Superior temporal gyrus (tissue), 1 donor: ENCODE results near the gene DLG2.

Experiments used
- DNase-seq: peaks from one replicate; pipeline ENCODE4 v3.0.0-alpha.2; 2016; ENCODE audit errors: extremely low spot score

Gene DLG2

GRCh38 chr11:84909740-84910139 lies 717.4 kb downstream of the DLG2 start:
- DNase-seq = no peak

GRCh38 chr11:84906995-84907394 lies 720.1 kb downstream of the DLG2 start:
- DNase-seq = no peak

DNA sequence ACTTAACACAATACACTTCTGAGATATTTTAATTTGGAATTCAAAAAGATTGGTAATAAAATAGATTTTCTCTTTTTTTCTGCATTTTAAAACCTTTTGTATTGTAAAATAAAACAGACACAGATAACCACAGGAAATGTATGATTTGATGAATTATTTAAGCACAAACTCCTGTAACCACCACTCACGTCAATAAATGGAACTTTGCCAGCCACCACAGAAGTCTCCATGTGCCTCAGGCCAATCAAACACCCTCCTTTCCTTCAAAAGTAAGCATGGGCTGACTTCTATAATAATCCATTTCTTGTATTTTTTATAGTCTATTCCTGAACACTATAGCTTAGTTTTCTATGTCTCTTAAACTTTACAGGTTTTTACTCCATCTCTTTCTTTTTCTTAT lies 721.7 kb downstream of the DLG2 start:
- no peak for DNase-seq

- no peak for DNase-seq
Observed at GRCh38 chr11:84902445-84902844, 724.7 kb downstream of the DLG2 start.

DNA sequence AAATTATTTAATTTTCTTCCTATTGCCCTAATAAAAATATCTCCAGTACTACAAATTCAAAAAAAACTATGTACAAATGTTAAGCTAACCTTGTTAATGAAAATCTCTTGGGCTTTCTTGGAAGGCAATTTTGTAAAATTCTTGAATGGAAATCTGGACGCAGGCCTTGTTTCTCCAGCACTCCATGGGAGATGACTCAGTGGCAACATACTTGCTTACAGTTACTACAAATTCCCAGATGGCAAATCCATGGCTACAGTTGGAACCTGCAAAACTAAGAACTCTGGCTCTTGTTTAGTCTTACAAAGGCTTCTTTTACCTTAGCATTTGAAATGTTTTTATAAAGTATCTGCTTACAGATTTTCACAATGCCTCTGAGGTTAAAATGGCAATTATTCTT lies 725.2 kb downstream of the DLG2 start:
- peak; percentile 58 for DNase-seq

DNA sequence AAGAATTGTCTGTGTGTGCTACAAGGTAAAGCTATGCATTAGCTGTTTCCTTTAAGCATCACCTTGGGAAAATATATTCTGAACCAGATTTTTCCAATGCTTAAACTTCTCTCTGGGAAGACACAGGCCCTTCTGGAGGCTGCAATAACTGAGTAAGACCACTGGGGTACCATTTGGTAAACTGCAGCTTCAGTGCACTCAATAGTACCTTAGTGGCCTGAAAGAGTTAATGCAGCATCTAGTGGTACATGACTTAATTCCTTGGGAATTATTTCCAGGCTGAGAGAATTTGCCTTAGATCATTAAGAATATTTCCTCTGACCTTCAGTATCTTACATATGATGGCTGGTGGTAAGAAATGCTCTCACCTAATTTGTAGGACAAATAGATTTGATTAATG lies 727.4 kb downstream of the DLG2 start:
- DNase-seq = no peak

DNA sequence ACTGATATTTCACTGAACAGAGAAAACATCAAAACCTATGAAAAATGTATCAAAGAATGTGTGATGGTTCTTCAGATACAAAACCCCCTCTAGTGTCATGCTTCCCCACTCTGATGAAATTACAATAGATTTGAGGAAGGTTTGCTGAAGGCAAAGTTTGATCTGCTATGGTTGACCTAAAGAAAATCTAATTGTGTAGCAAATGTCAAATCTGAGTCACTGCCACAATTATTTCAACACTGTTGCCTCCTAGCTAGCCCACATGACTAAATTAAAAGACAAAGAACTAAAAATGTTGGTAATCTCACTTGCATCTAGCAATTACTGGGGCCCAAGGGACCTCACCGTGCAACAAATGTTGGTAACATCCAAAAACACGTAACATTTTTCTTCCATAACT lies 728.0 kb downstream of the DLG2 start:
- no peak for DNase-seq

DNA sequence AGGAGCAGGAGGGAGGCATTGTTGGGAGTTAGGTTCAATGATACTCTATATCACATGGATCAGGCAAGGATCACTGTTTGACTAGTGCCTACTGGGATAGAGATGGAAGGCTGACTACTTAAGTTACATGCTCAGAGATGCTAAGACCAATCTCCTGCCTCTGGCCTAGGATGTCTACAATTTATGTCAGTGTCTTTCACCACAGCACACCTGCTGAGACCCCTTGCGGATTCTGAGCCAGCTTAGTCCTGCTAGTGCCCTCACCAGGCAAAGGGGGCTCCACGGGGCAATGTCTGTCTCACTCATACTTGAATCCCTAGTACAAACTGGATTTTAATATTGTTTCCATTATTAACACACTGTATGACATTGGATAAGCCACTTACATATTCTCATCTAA lies 732.5 kb downstream of the DLG2 start:
- DNase-seq = no peak

- no peak for DNase-seq
Observed at GRCh38 chr11:84890676-84891075, 736.5 kb downstream of the DLG2 start.

- DNase-seq = no peak
Observed at GRCh38 chr11:84889556-84889955, 737.6 kb downstream of the DLG2 start.

DNA sequence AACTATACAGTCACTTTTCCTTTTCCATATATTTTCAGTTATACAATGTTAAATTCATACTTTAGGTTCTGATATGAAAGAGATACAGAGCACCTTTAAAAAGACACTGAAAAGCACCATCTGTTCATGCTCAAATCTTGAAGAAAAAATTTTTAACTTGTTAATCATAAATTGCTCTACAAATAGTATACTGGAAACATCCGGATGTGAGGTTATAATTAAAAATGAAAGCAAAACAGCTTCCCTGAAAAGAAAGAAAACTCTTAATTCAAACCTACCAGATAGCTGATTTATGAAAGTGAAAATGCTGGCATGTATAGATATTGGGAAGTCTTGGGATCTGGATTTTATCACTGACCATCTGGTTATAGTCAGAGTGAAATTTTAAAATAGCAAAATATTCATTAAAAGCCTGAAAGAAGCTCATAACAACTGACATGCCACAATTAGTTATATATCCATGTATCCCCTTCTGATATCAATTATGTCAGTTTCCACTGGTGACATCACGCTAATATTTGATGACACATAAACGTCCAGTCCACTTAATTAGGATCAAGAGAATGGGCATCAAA lies 740.0 kb downstream of the DLG2 start:
- DNase-seq = peak; percentile 31

- DNase-seq = no peak
Observed at GRCh38 chr11:84886344-84886743, 740.8 kb downstream of the DLG2 start.

GRCh38 chr11:84884836-84885235 lies 742.3 kb downstream of the DLG2 start:
- no peak for DNase-seq

DNA sequence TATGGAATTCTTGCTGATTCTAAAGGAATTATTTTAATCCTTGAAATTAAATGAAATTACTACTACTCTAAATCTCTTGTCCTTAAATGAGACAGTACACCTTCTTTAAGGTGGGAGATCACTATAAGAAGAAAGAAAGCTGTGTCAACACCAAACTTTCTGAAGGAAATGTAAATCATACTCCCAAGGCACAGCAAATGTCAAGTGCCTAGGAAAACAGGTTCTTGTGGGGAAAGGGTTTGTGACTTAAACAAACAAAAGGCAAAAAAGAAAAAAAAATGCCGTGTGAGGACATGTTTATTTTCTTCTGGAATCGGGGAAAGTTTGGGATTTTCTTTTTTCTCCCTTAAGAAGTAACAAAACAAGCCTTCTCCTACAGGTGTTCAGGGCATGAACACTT lies 745.1 kb downstream of the DLG2 start:
- no peak for DNase-seq

DNA sequence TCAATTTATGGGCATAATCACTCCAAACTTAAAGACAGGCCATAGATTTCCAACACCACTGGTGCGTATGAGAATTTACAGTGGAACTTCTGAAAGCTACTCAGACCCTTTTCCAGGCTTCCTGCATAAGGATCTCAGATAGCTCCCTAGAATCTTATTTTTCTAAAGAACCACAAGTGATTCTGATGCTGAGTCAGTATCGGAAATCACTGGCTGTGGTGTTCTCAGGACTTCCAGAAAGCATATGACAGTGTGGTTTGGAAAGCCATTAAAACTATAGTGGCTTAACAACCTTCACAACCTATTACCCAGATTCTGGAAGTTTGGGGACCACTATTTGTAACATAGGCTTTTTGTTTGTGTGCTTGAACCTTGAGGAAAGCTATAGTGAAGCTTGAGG lies 756.0 kb downstream of the DLG2 start:
- no peak for DNase-seq

DNA sequence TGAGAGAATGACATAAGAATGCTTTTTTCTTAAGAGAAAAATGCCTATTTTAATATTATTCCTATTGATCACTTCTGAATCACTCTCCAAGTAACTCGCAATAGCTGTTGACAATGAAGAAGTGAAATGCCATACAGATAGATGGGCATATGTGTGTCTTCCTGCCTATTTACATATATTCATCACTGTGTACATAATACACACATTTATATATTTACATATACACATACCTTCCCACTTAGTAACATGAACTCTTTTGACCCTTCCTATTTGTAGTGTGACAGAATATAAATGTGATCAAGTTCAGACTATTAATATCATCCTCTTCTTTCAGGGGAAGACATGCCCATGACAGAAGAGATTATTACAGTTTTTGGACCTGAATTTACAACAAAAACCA lies 756.7 kb downstream of the DLG2 start:
- DNase-seq = no peak

- no peak for DNase-seq
Observed at GRCh38 chr11:84866922-84867321, 760.2 kb downstream of the DLG2 start.

DNA sequence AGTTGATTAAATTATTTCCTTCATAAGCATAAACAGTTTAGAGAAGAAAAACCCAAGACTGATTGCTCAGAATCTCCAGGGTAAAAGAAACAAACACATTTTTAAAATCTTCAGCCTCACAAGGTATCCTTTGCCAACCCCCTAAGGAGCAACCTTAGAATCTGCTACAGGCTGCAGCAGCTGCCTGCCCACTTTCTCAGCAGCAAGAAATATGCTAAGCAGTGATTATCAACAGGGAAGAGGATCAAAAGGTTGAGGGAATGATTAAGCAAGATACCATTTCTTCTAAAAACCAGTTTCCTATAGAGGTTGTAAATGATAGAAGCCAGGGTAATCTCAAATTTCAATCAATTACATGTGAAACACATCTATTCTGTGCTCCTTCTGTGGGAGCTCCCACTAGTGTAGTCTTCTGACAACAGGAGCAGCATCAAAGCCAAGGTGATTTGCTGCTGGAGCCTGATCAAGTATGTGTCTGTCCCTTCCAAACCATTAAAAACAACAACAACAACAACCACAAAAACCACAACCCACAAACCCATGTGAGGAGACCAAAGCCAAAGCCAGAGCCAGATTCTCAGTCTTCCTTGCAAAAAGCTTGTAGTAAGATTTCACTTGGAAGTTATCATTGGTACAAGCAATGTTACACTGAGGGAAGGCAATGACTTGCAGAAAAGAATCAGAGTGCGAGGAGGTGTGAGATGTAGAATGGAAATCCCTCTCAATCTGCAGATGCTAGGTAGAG lies 761.2 kb downstream of the DLG2 start:
- peak; percentile 46 for DNase-seq

DNA sequence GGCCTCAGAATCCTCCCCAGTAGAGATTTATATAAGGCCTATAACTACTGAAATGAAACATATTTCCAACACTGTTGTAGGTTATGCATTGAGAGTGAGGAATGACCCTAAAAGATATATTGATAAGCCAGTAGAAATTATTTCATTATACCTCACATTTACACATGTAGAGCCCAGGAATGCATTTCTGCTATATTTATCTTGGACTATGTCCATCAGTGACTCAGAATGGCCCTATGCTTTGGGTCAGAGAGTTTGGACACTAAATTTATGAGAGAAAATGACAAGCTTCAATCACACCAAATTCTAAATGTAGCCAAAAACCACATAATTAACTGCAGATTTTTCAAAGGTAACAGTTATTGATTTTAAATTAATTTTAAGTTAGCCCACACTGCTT lies 761.9 kb downstream of the DLG2 start:
- DNase-seq = no peak

DNA sequence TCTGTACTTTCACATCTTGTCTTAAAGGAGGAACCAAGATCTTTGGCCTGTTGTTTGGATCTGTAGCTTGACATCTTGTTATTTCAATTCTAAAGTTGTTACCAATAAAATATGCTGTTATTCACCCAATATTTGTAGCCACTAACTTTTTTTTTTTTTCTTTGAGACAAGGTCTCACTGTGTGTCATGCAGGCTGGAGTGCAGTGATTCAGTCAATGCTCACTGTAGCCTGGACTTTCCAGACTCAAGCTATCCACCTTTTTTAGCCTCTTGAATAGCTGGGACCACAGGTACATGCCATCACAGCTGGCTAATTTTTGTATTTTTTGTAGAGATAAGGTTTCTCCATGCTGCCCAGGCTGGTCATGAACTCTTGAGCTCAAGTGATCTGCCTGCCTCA lies 769.4 kb downstream of the DLG2 start:
- DNase-seq = no peak

DNA sequence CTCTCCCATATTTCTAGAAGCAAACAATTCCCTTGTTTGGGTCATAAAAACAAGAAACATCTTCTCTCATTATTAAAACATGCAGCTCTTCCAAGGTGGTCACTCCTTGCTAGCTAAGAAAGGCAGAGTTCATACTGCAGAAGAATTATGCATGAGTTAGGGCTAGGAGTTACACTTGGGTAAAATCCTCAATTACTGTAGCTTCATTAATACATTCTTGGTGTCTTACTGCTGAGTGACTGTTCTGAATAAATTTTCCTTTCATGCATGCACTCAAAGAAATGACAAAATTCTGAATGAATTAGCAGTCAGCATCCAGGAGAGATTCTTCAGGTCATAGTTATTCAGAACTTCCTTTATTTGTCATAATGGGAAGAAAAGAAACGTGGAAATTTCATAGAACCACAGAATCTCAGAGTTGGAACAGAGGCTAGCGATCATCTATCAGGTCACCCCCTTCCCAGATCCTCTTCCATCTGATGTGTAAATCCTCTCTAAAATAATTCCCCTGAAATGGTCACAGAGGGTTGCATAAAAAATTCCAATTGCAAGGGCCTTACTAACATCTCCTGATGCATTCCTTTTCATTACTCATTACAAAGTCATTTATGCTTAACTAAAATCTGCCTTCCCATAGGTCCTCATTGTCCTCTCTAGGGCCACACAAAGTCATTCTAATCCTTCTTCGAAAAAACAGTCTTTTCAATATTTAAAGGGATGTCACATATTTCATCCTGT lies 771.5 kb downstream of the DLG2 start:
- no peak for DNase-seq

- no peak for DNase-seq
Observed at GRCh38 chr11:84854498-84854880, 772.7 kb downstream of the DLG2 start.

- no peak for DNase-seq
Observed at GRCh38 chr11:84853841-84854497, 773.2 kb downstream of the DLG2 start.
